HG03439 (cell line): ENCODE results near the gene ZNF221.
"Not testable (repeated sequence)": the region's sequence is repeated elsewhere in the genome, so short reads cannot be mapped to it uniquely, and the experiment has no call there.

ENCODE experiments used
- ATAC-seq: cut with Tn5 transposase; IDR thresholded peaks from one replicate; pipeline ENCODE4 v1.9.1; 2021; ENCODE audit warnings: mild to moderate bottlenecking, moderate library complexity; ENCODE audit not compliant: unreplicated experiment

Gene ZNF221

GRCh38 chr19:43950834-43951645 is at the start of gene ZNF221:
Gene ZNF221, plus strand, starts transcription at chr19:43951228. Its CDS starts 11,499 bp downstream, at chr19:43962727.
- peak; percentile 95 for ATAC-seq

GRCh38 chr19:43901395-43902390 is 49.3 kb upstream of the ZNF221 start:
- ATAC-seq, result peak; percentile 79

GRCh38 chr19:43902399-43902798 is 48.6 kb upstream of the ZNF221 start:
- no peak for ATAC-seq

GRCh38 chr19:43905897-43906296 is 45.1 kb upstream of the ZNF221 start:
- no peak for ATAC-seq

- ATAC-seq, result no peak
Measured at GRCh38 chr19:43906774-43907173, 44.3 kb upstream of the ZNF221 start.

- no peak for ATAC-seq
Measured at GRCh38 chr19:43908659-43909058, 42.4 kb upstream of the ZNF221 start.

GRCh38 chr19:43910884-43911283 is 40.1 kb upstream of the ZNF221 start:
- ATAC-seq, result no peak

GRCh38 chr19:43913383-43913782 is 37.6 kb upstream of the ZNF221 start:
- ATAC-seq, result no peak

- no peak for ATAC-seq
Measured at GRCh38 chr19:43914051-43914450, 37.0 kb upstream of the ZNF221 start.

GRCh38 chr19:43923875-43924274 is 27.2 kb upstream of the ZNF221 start:
- no peak for ATAC-seq

- no peak for ATAC-seq
Measured at GRCh38 chr19:43928820-43929219, 22.2 kb upstream of the ZNF221 start.

- ATAC-seq, result no peak
Measured at GRCh38 chr19:43934055-43934984, 16.7 kb upstream of the ZNF221 start.

GRCh38 chr19:43934985-43935708 is 15.9 kb upstream of the ZNF221 start, which contains the start of gene ZNF45:
Gene ZNF45, minus strand, starts transcription at chr19:43935282. Its CDS starts 13,097 bp downstream, at chr19:43922185.
- ATAC-seq, result peak; percentile 91

GRCh38 chr19:43936188-43936587 is 14.8 kb upstream of the ZNF221 start:
- ATAC-seq, result no peak

- ATAC-seq, result no peak
Measured at GRCh38 chr19:43939557-43940260, 11.3 kb upstream of the ZNF221 start.

GRCh38 chr19:43940719-43941118 is 10.3 kb upstream of the ZNF221 start:
- ATAC-seq, result no peak

GRCh38 chr19:43941209-43941608 is 9.8 kb upstream of the ZNF221 start:
- ATAC-seq, result no peak

GRCh38 chr19:43947412-43947811 is 3.6 kb upstream of the ZNF221 start:
- not testable (repeated sequence) for ATAC-seq

GRCh38 chr19:43949803-43950202 is 1.2 kb upstream of the ZNF221 start:
- ATAC-seq, result not testable (repeated sequence)
